ENCODE results near the gene NDUFC2. TPM values are rescaled to one million over a fixed set of nuclear protein-coding genes. Genes with fewer than 3 reads are reported as not detected.

The NDUFC2 gene
- total RNA-seq, 4 donors from 2014 or later, result 87.8 to 113 (median 96.6) TPM

DNA sequence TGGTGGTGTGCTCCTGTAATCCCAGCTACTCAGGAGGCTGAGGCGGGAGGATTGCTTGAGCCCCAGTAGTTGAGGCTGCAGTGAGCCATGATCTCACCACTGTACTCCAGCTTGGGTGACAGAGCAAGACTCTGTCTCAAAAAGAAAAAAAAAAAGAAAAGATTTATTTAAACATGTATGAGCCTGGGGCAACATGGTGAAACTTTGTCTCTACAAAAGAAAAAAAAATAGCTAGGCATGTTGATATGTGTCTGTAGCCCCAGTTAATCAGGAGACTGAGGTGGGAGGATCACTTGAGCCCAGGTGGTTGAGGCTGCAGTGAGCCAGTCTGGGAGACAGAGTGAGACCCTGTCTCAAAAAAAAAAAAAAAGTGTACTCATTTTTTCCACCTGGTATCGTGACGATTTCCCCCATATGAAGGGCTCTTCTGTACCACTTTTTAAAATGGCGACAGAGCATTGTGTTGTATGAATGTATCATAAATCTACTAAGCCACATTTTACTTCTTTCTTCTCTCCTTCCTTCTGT, 40.2 kb downstream of the NDUFC2 start:
- no peak for TF ChIP-seq CTCF (IDR thresholded peaks at IDR 0.05; ENCODE audit: low read depth)

- TF ChIP-seq CTCF (IDR thresholded peaks at IDR 0.05; ENCODE audit: low read depth), result no peak
These were observed 40.9 kb downstream of the NDUFC2 start for GRCh38 chr11:78038697-78039313.

- no peak for TF ChIP-seq CTCF (IDR thresholded peaks at IDR 0.05; ENCODE audit: low read depth)
These were observed 41.6 kb downstream of the NDUFC2 start for GRCh38 chr11:78037825-78038620.

DNA sequence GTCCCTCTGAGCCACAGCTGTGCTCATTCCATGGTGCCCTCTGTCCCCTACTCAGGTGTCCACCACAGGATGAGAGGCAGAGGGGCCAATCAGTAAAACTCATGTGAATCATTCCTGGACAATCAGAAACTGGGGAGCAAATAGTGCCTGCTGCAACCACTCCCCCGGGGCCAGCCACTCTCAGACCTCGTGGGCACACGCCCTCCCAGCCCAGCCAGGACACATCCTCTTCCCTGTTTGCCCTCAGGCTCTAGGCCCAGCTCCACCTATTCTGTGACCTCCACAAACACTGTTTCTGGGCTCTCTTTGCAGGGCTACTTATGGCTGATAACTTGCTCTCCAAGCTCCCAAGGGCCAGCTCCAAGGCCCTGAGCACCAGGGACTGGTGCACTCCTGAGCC, 42.6 kb downstream of the NDUFC2 start:
- no peak for TF ChIP-seq CTCF (IDR thresholded peaks at IDR 0.05; ENCODE audit: low read depth)

DNA sequence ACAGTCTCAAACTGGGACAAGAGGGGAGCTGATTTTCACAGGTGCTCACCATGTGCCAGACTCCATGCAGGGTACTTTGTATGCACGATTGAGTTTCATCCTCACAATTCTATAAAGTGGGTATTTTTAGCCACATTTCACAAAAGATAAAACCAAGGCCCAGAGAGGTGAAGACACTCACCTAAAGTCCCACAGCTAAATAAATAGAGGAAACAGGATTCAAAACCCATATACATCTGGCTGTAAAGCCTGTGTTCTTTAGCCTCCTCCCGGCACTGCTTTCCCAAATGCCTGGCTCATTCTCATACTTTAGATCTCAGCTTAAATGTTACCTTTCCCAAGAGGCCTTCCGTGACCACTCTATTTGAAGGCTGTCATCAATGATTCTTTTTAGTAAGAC, 43.3 kb downstream of the NDUFC2 start:
- no peak for TF ChIP-seq CTCF (IDR thresholded peaks at IDR 0.05; ENCODE audit: low read depth)

- no peak for TF ChIP-seq CTCF (IDR thresholded peaks at IDR 0.05; ENCODE audit: low read depth)
These were observed 45.0 kb downstream of the NDUFC2 start for GRCh38 chr11:78034623-78035022.

DNA sequence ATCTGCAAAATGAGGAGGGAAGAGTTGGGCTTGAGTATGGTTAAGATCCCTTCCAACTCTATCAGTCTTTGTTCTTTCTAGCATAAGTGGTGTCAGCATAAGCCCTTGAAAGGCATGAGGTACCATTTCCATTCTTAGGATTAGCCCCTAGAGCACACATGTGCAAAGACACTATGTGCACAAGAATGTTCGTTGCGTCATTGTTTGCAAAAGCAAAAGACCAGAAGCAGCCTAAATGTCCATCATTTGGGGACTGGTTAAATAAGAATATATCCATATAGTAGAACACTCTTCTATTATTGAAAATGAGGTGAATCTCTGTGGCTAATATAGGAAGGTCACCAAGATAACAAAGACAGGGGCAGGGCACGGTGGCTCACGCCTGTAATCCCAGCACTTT, 46.6 kb downstream of the NDUFC2 start:
- no peak for TF ChIP-seq CTCF (IDR thresholded peaks at IDR 0.05; ENCODE audit: low read depth)
